H9 (cell line): ENCODE results near the gene CCT6A. TPM values are rescaled to one million over a fixed set of nuclear protein-coding genes. Genes with fewer than 3 reads are reported as not detected.
A peak's percentile ranks its signal among the peaks of the same experiment; 100 is the strongest.
"Not testable (repeated sequence)": the region's sequence is repeated elsewhere in the genome, so short reads cannot be mapped to it uniquely, and the experiment has no call there.

Experiments used
- DNase-seq: peaks from one replicate; pipeline ENCODE4 v3.0.0-alpha.2; 2017
- H2AFZ ChIP-seq: one replicate; pipeline ENCODE4 v1.6.1; 2013; ENCODE audit warnings: mild to moderate bottlenecking, low read length, control low read depth, moderate library complexity
- H2AK5ac ChIP-seq: 2 replicates; pipeline ENCODE4 v1.6.1; 2013; ENCODE audit warnings: low read length, control low read depth, mixed read lengths; ENCODE audit not compliant: insufficient read length
- H2BK120ac ChIP-seq: one replicate; pipeline ENCODE4 v1.6.1; 2013; ENCODE audit warnings: low read depth, mild to moderate bottlenecking, low read length, control low read depth, inconsistent platforms; ENCODE audit not compliant: poor library complexity, severe bottlenecking
- H2BK12ac ChIP-seq: 2 replicates; pipeline ENCODE4 v1.6.1; 2013; ENCODE audit warnings: low read length, control low read depth, mixed read lengths, low read depth; ENCODE audit not compliant: insufficient read length
- H2BK15ac ChIP-seq: 2 replicates; pipeline ENCODE4 v1.6.1; 2013; ENCODE audit warnings: low read depth, low read length, control low read depth
- H2BK20ac ChIP-seq: one replicate; pipeline ENCODE4 v1.6.1; 2013; ENCODE audit warnings: low read depth, mild to moderate bottlenecking, low read length, control low read depth, inconsistent platforms; ENCODE audit not compliant: poor library complexity, severe bottlenecking
- H2BK5ac ChIP-seq: 2 replicates; pipeline ENCODE4 v1.6.1; 2013; ENCODE audit warnings: low read length, control low read depth, mixed read lengths; ENCODE audit not compliant: insufficient read length
- H3K14ac ChIP-seq: 2 replicates; pipeline ENCODE4 v1.6.1; 2013; ENCODE audit warnings: low read length, control low read depth; ENCODE audit not compliant: insufficient read depth
- H3K18ac ChIP-seq: 2 replicates; pipeline ENCODE4 v1.6.1; 2013; ENCODE audit warnings: low read depth, mild to moderate bottlenecking, mixed read lengths, low read length, control low read depth; ENCODE audit not compliant: insufficient read length
- H3K23ac ChIP-seq: 2 replicates; pipeline ENCODE4 v1.6.1; 2013; ENCODE audit warnings: low read length, control low read depth, mixed read lengths, low read depth; ENCODE audit not compliant: insufficient read length
- H3K23me2 ChIP-seq: 2 replicates; pipeline ENCODE4 v1.6.1; 2013; ENCODE audit warnings: low read depth, mild to moderate bottlenecking, mixed read lengths, low read length, control low read depth; ENCODE audit not compliant: insufficient read length, poor library complexity, severe bottlenecking
- H3K27ac ChIP-seq: 2 replicates; pipeline ENCODE4 v1.5.1; 2013; ENCODE audit warnings: low read length, control low read depth, mixed read lengths, low read depth; ENCODE audit not compliant: insufficient read length
- H3K27me3 ChIP-seq: 2 replicates; pipeline ENCODE4 v1.6.1; 2013; ENCODE audit warnings: low read length, control low read depth, inconsistent platforms; ENCODE audit not compliant: insufficient read depth
- H3K4ac ChIP-seq: 2 replicates; pipeline ENCODE4 v1.6.1; 2013; ENCODE audit warnings: low read depth, mild to moderate bottlenecking, control low read depth, inconsistent platforms, low read length, moderate library complexity
- H3K4me1 ChIP-seq: 2 replicates; pipeline ENCODE4 v1.6.1; 2013; ENCODE audit warnings: low read length, control low read depth, inconsistent platforms; ENCODE audit not compliant: insufficient read depth
- H3K4me2 ChIP-seq: 2 replicates; pipeline ENCODE4 v1.6.1; 2013; ENCODE audit warnings: low read length, control low read depth, mixed read lengths; ENCODE audit not compliant: insufficient read length, insufficient read depth
- H3K56ac ChIP-seq: 2 replicates; pipeline ENCODE4 v1.6.1; 2013; ENCODE audit warnings: low read depth, mild to moderate bottlenecking, mixed read lengths, low read length, control low read depth; ENCODE audit not compliant: insufficient read length
- H3K79me1 ChIP-seq: 2 replicates; pipeline ENCODE4 v1.6.1; 2013; ENCODE audit warnings: low read depth, mild to moderate bottlenecking, moderate library complexity, low read length, control low read depth, inconsistent platforms; ENCODE audit not compliant: insufficient read depth, poor library complexity, severe bottlenecking
- H3K79me2 ChIP-seq: 2 replicates; pipeline ENCODE4 v1.6.1; 2013; ENCODE audit warnings: low read length, control low read depth, inconsistent platforms; ENCODE audit not compliant: insufficient read depth
- H3K9ac ChIP-seq: 2 replicates; pipeline ENCODE4 v1.6.1; 2013; ENCODE audit warnings: low read length, control low read depth, mixed read lengths; ENCODE audit not compliant: insufficient read length; ENCODE audit errors: extremely low read depth
- H3K9me3 ChIP-seq: one replicate; pipeline ENCODE4 v1.6.1; 2013; ENCODE audit warnings: low read depth, low read length, inconsistent platforms; ENCODE audit not compliant: control insufficient read depth
- H3T11ph ChIP-seq: one replicate; pipeline ENCODE4 v1.6.1; 2013; ENCODE audit warnings: mild to moderate bottlenecking, low read length, control low read depth, inconsistent platforms
- H4K20me1 ChIP-seq: one replicate; pipeline ENCODE4 v1.6.1; 2013; ENCODE audit not compliant: control insufficient read depth, insufficient read length, insufficient read depth
- H4K5ac ChIP-seq: 2 replicates; pipeline ENCODE4 v1.6.1; 2013; ENCODE audit warnings: low read depth, mild to moderate bottlenecking, mixed read lengths, low read length, control low read depth; ENCODE audit not compliant: insufficient read length
- H4K8ac ChIP-seq: replicated peaks from 2 replicates; pipeline ENCODE4 v1.6.1; 2013; ENCODE audit warnings: low read length, control low read depth, mixed read lengths, low read depth; ENCODE audit not compliant: insufficient read length
- H4K91ac ChIP-seq: 2 replicates; pipeline ENCODE4 v1.6.1; 2013; ENCODE audit warnings: low read depth, mild to moderate bottlenecking, moderate library complexity, mixed read lengths, low read length, control low read depth; ENCODE audit not compliant: insufficient read length
- H3K27ac Mint-ChIP-seq, 3 experiments: 2 replicates in 2 of 3; 3 replicates in 1 of 3; pipeline ENCODE4 v1.8.0; 2020 to 2021; ENCODE audit warnings: mixed read lengths in 3 of 3, mild to moderate bottlenecking in 1 of 3, moderate library complexity in 1 of 3
- H3K27me3 Mint-ChIP-seq: 2 replicates; pipeline ENCODE4 v1.8.0; 2021; ENCODE audit warnings: low read depth, mild to moderate bottlenecking, moderate library complexity, mixed read lengths
- H3K36me3 Mint-ChIP-seq, 3 experiments: 2 replicates in 2 of 3; 3 replicates in 1 of 3; pipeline ENCODE4 v1.8.0; 2020 to 2021; ENCODE audit warnings: low read depth in 3 of 3, mixed read lengths in 3 of 3; ENCODE audit not compliant: insufficient read depth in 1 of 3
- H3K4me1 Mint-ChIP-seq, 2 experiments: 2 replicates each; pipeline ENCODE4 v1.8.0; 2020; ENCODE audit warnings: mixed read lengths in 2 of 2
- H3K4me3 Mint-ChIP-seq, 2 experiments: 2 replicates in 1 of 2; 3 replicates in 1 of 2; pipeline ENCODE4 v1.8.0; 2020 to 2021; ENCODE audit warnings: mild to moderate bottlenecking in 2 of 2, mixed read lengths in 2 of 2, moderate library complexity in 1 of 2
- H3K9me3 Mint-ChIP-seq, 2 experiments: 2 replicates in 1 of 2; 3 replicates in 1 of 2; pipeline ENCODE4 v1.8.0; 2020; ENCODE audit warnings: mild to moderate bottlenecking in 2 of 2, mixed read lengths in 2 of 2, moderate library complexity in 1 of 2
- CTCF ChIP-seq: fragments of 200-600 bp; sonication (generic); conservative IDR thresholded peaks from 3 replicates; pipeline ENCODE4 v1.8.0; 2021; ENCODE audit warnings: antibody characterized with exemption, mild to moderate bottlenecking
- WGBS: extraction: QIAGEN DNeasy Blood & Tissue Kit; methylation state at CpG from one replicate; pipeline ENCODE4 v1.1.7; 2013; ENCODE audit warnings: missing lambda C conversion rate, low lambda C conversion rate, mixed read lengths; ENCODE audit not compliant: insufficient read length; ENCODE audit errors: extremely low coverage; 5-methylcytosine and 5-hydroxymethylcytosine counted together
- total RNA-seq: library from RNA; stranded (reverse); gene quantifications from 2 replicates; pipeline ENCODE4 v1.2.1, GENCODE V29; 2021

CCT6A gene
- total RNA-seq, 1 experiment from 2014 or later, result 303 TPM

DNA sequence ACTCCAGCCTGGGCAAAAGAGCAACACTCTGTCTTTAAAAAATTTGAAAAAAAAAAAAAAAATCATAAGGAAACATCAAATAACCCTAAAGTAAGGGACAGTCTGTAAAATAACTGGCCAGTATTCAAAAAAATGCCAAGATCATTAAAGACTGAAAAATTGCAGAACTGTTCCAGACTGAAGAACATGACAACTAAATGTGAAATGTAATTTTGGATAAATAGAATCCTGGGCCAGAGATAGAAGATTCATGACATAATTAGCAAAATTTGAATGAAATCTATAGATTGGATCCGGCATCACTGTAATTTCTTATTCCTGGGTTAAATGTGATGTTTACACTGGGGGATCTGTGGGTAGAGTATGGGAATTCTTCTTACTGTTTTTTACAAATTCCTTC, 3.3 kb upstream of the CCT6A start:
- H4K5ac ChIP-seq, result no peak overlapping the region
- H4K91ac ChIP-seq, result no peak overlapping the region
- H3K79me2 ChIP-seq, result peaks cover 12% of the 10 kb centered on the region; the same call in 1 of the 2 replicates
- no peaks in the 10 kb centered on the region for H4K20me1 ChIP-seq
- H4K8ac ChIP-seq, result no peak overlapping the region
- no peak overlapping the region for H2AFZ ChIP-seq
- peaks cover 15 to 20% (median 18%) of the 10 kb centered on the region in 3 experiments for H3K36me3 Mint-ChIP-seq
- no peak overlapping the region for H2BK15ac ChIP-seq
- no peak overlapping the region for H3K4me3 Mint-ChIP-seq
- H3K4me2 ChIP-seq, result no peak overlapping the region
- no peaks in the 10 kb centered on the region for H3K9me3 Mint-ChIP-seq
- H3K4ac ChIP-seq, result no peak overlapping the region
- H3K23ac ChIP-seq, result no peak overlapping the region
- H3K27ac ChIP-seq, result no peak overlapping the region
- no peak overlapping the region for H3K56ac ChIP-seq
- peaks cover 0 to 20% of the 10 kb centered on the region in 2 experiments for H3K4me1 Mint-ChIP-seq
- H3K9me3 ChIP-seq, result no peaks in the 10 kb centered on the region
- no peak for TF ChIP-seq CTCF
- H3K18ac ChIP-seq, result no peak overlapping the region
- WGBS, result no CpG with 5 or more reads among the region's 1 CpG
- H2BK120ac ChIP-seq, result no peak overlapping the region
- no peak overlapping the region for H2BK5ac ChIP-seq
- no peak overlapping the region for H3K14ac ChIP-seq
- H2BK20ac ChIP-seq, result no peak overlapping the region
- peaks cover 2% of the 10 kb centered on the region for H3K79me1 ChIP-seq
- H3K4me1 ChIP-seq, result no peaks in the 10 kb centered on the region; the same call in 1 of the 2 replicates
- no peak overlapping the region for H2BK12ac ChIP-seq
- no peak overlapping the region for H2AK5ac ChIP-seq
- peaks cover 5% of the 10 kb centered on the region for H3K23me2 ChIP-seq
- H3K27me3 Mint-ChIP-seq, result no peaks in the 10 kb centered on the region
- H3K27ac Mint-ChIP-seq, result peak overlapping the region in 2 of 3 experiments; percentile 25 to 68; a peak in 2 of 7 replicates
- DNase-seq, result no peak
- H3K27me3 ChIP-seq, result no peaks in the 10 kb centered on the region
- no peak overlapping the region for H3K9ac ChIP-seq
- H3T11ph ChIP-seq, result no peak overlapping the region

GRCh38 chr7:56048763-56049162, 2.8 kb upstream of the CCT6A start:
- not testable (repeated sequence) for H2BK20ac ChIP-seq, H3K4ac ChIP-seq, H2BK120ac ChIP-seq, H3K4me2 ChIP-seq, H4K5ac ChIP-seq, H3K23me2 ChIP-seq, H4K8ac ChIP-seq, H3K14ac ChIP-seq, H2AK5ac ChIP-seq, H3K27me3 ChIP-seq, H3K56ac ChIP-seq, H3K4me1 ChIP-seq, H4K20me1 ChIP-seq, H2BK5ac ChIP-seq, H3T11ph ChIP-seq, H3K9me3 Mint-ChIP-seq, H3K79me1 ChIP-seq, H3K9me3 ChIP-seq, H2AFZ ChIP-seq, H3K9ac ChIP-seq, H2BK15ac ChIP-seq, H3K23ac ChIP-seq, H4K91ac ChIP-seq, H2BK12ac ChIP-seq, H3K18ac ChIP-seq, H3K27me3 Mint-ChIP-seq, H3K27ac ChIP-seq
- DNase-seq, result peak; percentile 31
- H3K4me1 Mint-ChIP-seq, result peaks cover under 1 to 24% of the 10 kb centered on the region in 2 experiments
- peak overlapping the region; percentile 25 to 68 (median 65); a peak in 3 of 7 replicates for H3K27ac Mint-ChIP-seq
- H3K4me3 Mint-ChIP-seq, result peak overlapping the region in 1 of 2 experiments; percentile 62; a peak in 3 of 5 replicates
- H3K79me2 ChIP-seq, result peaks cover 15% of the 10 kb centered on the region; the same call in 1 of the 2 replicates
- peaks cover 19 to 23% (median 23%) of the 10 kb centered on the region in 3 experiments for H3K36me3 Mint-ChIP-seq
- no CpG with 5 or more reads among the region's 8 CpGs for WGBS
